ENCODE measurements around the gene METTL5.

The METTL5 gene

DNA sequence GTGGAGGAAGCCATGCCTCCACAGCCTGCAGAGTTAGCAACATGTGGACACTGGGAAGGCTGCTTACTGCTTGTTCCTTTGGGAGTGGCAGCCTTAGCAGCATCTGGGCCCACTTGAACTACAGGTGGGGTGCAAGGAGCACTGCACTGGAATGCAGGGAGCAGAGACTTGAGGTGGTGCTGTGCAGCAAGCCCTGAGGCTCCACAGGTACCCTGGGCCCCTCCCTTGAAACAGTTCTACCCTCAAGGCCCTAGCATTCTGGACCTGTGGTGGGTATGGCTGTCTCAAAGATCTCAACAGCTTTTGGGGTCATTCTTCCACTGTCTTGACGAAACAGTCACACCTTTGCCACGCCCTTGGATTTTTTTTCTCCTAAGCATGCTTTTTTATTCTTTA is 16.0 kb upstream of the METTL5 start:
- H2AFZ ChIP-seq (ENCODE audit: low read length) = no peak overlapping the region
- H3F3A ChIP-seq (ENCODE audit: insufficient read depth, low read length) = no peaks in the 10 kb centered on the region
- no peak overlapping the region for H3K4me2 ChIP-seq (ENCODE audit: low read depth, low read length)
- H3K9me2 ChIP-seq (replicated peaks; ENCODE audit: insufficient read depth, low read length) = no peaks in the 10 kb centered on the region
- H3K36me3 ChIP-seq (replicated peaks; ENCODE audit: insufficient read depth, low read length) = no peaks in the 10 kb centered on the region
- no peaks in the 10 kb centered on the region for H3K9me3 ChIP-seq (replicated peaks; ENCODE audit: insufficient read depth, low read length)
- H3K4me1 ChIP-seq (ENCODE audit: low read length) = no peaks in the 10 kb centered on the region
- H4K20me1 ChIP-seq (ENCODE audit: insufficient read depth, low read length) = no peaks in the 10 kb centered on the region; the same call in 1 of the 2 replicates
- H3K4me3 ChIP-seq (ENCODE audit: low read length) = no peak overlapping the region
- no peak for TF ChIP-seq EZH2 (optimal IDR thresholded peaks at IDR 0.05; ENCODE audit: low read depth, low read length)
- H3K27ac ChIP-seq (ENCODE audit: low read length) = no peak overlapping the region
- peaks cover 83% of the 10 kb centered on the region for H3K79me2 ChIP-seq (ENCODE audit: low read length)
- no peak overlapping the region for H3K9ac ChIP-seq (ENCODE audit: low read length)
- no peak for DNase-seq
- H3K27me3 ChIP-seq (replicated peaks; ENCODE audit: insufficient read depth, low read length) = no peaks in the 10 kb centered on the region

- Histone ChIP-seq H3K4me3 (ENCODE audit: low read length) (no peak overlapping the region), H3F3A (ENCODE audit: insufficient read depth, low read length) (no peaks in the 10 kb centered on the region), H3K9me2 (replicated peaks; ENCODE audit: insufficient read depth, low read length) (no peaks in the 10 kb centered on the region), H3K79me2 (ENCODE audit: low read length) (peaks cover 83% of the 10 kb centered on the region), H3K4me1 (ENCODE audit: low read length) (no peaks in the 10 kb centered on the region), H3K9me3 (replicated peaks; ENCODE audit: insufficient read depth, low read length) (no peaks in the 10 kb centered on the region), H3K4me2 (ENCODE audit: low read depth, low read length) (no peak overlapping the region), H3K9ac (ENCODE audit: low read length) (no peak overlapping the region), H4K20me1 (ENCODE audit: insufficient read depth, low read length) (no peaks in the 10 kb centered on the region; the same call in 1 of the 2 replicates), H3K27ac (ENCODE audit: low read length) (no peak overlapping the region), H2AFZ (ENCODE audit: low read length) (no peak overlapping the region), H3K27me3 (replicated peaks; ENCODE audit: insufficient read depth, low read length) (no peaks in the 10 kb centered on the region), H3K36me3 (replicated peaks; ENCODE audit: insufficient read depth, low read length) (no peaks in the 10 kb centered on the region)
- no peak for DNase-seq
- TF ChIP-seq EZH2 (optimal IDR thresholded peaks at IDR 0.05; ENCODE audit: low read depth, low read length) = no peak
- TF ChIP-seq, protein P1, sequence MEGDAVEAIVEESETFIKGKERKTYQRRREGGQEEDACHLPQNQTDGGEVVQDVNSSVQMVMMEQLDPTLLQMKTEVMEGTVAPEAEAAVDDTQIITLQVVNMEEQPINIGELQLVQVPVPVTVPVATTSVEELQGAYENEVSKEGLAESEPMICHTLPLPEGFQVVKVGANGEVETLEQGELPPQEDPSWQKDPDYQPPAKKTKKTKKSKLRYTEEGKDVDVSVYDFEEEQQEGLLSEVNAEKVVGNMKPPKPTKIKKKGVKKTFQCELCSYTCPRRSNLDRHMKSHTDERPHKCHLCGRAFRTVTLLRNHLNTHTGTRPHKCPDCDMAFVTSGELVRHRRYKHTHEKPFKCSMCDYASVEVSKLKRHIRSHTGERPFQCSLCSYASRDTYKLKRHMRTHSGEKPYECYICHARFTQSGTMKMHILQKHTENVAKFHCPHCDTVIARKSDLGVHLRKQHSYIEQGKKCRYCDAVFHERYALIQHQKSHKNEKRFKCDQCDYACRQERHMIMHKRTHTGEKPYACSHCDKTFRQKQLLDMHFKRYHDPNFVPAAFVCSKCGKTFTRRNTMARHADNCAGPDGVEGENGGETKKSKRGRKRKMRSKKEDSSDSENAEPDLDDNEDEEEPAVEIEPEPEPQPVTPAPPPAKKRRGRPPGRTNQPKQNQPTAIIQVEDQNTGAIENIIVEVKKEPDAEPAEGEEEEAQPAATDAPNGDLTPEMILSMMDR (IDR thresholded peaks at IDR 0.05; ENCODE audit: low read length) = no peak
- no peak for TF ChIP-seq EZH2phosphoT487 (IDR thresholded peaks at IDR 0.05; ENCODE audit: low read length)
Measured at GRCh38 chr2:169839954-169840746, 15.4 kb upstream of the METTL5 start.

- Histone ChIP-seq H3K9ac (ENCODE audit: low read length) (no peak overlapping the region), H3K27ac (ENCODE audit: low read length) (no peak overlapping the region), H4K20me1 (ENCODE audit: insufficient read depth, low read length) (no peaks in the 10 kb centered on the region; the same call in 1 of the 2 replicates), H2AFZ (ENCODE audit: low read length) (no peak overlapping the region), H3K9me2 (replicated peaks; ENCODE audit: insufficient read depth, low read length) (no peaks in the 10 kb centered on the region), H3K4me1 (ENCODE audit: low read length) (no peaks in the 10 kb centered on the region), H3F3A (ENCODE audit: insufficient read depth, low read length) (no peaks in the 10 kb centered on the region), H3K4me3 (ENCODE audit: low read length) (no peak overlapping the region), H3K4me2 (ENCODE audit: low read depth, low read length) (no peak overlapping the region), H3K27me3 (replicated peaks; ENCODE audit: insufficient read depth, low read length) (no peaks in the 10 kb centered on the region), H3K79me2 (ENCODE audit: low read length) (peaks cover 84% of the 10 kb centered on the region), H3K9me3 (replicated peaks; ENCODE audit: insufficient read depth, low read length) (no peaks in the 10 kb centered on the region), H3K36me3 (replicated peaks; ENCODE audit: insufficient read depth, low read length) (no peaks in the 10 kb centered on the region)
- no peak for TF ChIP-seq EZH2phosphoT487 (IDR thresholded peaks at IDR 0.05; ENCODE audit: low read length)
- TF ChIP-seq, protein P1 (IDR thresholded peaks at IDR 0.05; ENCODE audit: low read length) = no peak
- no peak for TF ChIP-seq EZH2 (optimal IDR thresholded peaks at IDR 0.05; ENCODE audit: low read depth, low read length)
- DNase-seq = no peak
Measured at GRCh38 chr2:169838743-169839489, 14.2 kb upstream of the METTL5 start.
